SW480 (cell line): ENCODE measurements around the gene APLF.

Experiments
- DNase-seq: peaks from one replicate; pipeline ENCODE4 v3.0.0-alpha.2; 2016; ENCODE audit warnings: low spot score

The APLF gene, protein sequence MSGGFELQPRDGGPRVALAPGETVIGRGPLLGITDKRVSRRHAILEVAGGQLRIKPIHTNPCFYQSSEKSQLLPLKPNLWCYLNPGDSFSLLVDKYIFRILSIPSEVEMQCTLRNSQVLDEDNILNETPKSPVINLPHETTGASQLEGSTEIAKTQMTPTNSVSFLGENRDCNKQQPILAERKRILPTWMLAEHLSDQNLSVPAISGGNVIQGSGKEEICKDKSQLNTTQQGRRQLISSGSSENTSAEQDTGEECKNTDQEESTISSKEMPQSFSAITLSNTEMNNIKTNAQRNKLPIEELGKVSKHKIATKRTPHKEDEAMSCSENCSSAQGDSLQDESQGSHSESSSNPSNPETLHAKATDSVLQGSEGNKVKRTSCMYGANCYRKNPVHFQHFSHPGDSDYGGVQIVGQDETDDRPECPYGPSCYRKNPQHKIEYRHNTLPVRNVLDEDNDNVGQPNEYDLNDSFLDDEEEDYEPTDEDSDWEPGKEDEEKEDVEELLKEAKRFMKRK

DNA sequence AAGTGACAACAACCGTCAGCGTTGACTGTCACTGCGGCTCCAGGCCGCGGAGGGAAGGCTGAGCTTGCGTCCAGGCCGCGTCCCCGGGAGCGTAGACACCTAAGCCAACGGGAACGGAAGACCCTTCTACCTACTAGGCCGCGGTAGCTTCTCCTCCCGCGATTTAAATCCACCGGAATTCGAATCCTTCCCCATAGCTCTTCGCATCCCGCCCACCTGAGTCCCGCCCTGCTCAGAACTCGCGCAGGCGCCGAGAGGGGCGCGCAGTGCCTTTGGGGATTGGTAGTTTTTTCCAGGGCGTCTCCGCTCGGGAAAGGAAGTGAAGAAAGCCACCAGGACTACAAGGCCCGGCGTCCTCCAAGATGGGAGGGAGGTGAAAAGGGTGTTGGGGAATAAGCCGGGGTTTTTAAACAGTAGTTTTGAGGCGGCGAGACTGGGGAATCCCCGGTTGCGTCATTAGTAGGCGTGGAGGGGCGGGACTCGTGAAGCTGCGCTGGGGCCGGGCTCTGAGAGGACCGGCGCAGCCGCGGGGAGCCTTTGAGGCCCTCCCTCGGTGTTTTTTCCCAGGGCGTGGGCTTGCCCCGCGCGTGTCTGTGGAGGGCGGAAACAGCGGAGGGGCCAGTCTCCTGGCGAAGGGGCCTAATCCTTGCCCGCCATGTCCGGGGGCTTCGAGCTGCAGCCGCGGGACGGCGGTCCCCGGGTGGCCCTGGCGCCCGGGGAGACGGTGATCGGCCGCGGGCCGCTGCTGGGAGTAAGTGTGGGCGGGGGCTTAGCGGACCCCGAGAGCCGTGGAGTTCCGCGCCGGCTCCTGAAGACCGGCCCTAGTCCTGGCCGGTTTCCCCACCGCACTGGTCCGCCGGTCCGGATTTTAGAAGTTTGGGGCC lies at the start of gene APLF, which contains the start of gene FBXO48:
Gene APLF (plus strand): TSS at position 509 of the 884 bp plus-strand sequence. CDS start 147 bp downstream, at position 656.
Gene FBXO48 (minus strand): TSS at position 218 of the 884 bp plus-strand sequence. CDS start 2,149 bp downstream, outside the sequence.
- DNase-seq: peak; percentile 100

DNA sequence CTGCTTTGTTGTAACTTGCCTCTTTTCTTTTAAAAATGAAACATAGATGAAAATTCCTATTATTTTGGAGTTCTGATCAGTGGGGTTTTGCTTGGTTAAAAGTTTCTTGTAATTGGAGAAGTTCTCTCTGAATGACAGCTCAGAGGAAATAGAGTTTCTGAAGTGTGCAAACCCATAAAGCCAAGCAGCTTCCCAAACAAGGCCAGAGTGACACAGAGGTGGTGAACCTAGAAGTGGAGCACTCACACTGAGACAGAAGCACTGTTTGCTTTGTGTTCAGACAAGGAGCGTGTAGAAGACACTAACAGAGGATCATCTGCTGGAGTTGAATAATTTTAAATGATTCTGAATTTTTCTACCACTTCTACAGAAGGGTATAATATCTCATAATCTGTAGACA lies 49.5 kb upstream of the APLF start:
- no peak for DNase-seq

DNA sequence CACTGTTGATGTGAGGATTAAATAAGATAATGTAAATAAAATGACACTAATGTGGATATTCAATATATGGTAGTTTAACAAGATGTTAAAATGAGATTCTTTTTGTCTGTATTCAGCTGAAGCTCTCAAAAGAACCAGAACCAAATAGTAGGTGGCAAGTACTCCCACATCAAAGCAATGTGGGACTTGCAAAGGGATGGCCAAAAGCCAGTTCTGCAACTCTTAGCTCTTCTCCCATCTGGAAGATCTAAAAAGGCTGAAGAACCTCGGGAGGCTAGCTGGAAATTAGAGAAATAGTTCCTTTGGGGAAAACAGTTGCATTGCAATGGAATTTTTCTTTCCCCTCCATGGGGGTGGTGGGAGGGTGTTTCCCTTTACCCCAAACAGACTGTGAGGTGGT lies 49.0 kb upstream of the APLF start:
- no peak for DNase-seq

DNA sequence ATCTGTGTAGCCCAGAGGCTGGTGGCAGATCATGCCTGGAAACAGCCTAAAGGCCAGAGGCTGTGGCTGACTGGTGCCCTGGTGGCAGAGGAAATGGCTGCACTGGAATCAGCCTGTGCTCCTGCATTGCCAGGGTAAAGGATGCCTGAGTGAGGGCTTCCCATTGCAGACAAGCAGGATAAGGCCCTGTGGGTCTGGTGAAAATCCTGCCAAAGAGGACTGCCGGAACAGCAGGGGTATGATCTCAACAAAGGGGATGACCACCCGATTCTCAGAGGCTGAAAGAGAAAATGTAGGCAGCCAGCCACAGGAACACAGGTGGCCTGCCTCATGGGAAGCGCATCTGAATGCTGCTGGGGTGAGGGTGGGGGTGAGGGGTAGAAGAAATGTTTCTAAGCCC lies 48.5 kb upstream of the APLF start:
- no peak for DNase-seq

DNA sequence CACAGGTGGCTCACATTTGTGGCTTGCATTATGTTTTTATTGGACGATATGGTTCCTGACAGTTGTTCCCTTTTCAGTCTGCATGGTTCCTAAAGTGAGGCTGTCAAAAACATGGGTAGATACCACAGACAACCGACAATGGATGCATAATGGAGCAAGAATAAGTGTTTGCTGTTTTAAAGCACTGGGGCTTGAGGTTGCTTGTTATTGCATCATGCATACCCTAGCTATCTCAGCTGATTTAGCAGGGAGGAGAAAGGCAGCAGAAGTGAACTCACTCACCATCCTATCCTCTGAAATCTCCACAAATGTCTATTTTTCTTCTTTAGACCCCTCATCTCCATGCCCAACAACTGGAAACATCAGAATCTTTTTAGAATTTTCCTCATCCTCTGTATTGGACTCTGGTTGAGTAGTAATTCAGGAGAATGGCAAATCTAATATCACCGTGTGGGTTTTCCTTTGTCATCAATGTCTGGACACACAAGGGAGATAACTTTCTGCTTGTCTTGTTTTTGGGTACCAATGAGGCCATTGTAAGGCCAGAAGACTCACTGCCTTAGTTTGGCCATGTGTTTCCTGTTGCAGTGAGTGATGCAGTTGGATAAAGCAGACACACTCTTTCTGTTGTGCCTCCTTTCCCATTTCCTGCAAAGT lies 47.0 kb upstream of the APLF start:
- peak; percentile 64 for DNase-seq

DNA sequence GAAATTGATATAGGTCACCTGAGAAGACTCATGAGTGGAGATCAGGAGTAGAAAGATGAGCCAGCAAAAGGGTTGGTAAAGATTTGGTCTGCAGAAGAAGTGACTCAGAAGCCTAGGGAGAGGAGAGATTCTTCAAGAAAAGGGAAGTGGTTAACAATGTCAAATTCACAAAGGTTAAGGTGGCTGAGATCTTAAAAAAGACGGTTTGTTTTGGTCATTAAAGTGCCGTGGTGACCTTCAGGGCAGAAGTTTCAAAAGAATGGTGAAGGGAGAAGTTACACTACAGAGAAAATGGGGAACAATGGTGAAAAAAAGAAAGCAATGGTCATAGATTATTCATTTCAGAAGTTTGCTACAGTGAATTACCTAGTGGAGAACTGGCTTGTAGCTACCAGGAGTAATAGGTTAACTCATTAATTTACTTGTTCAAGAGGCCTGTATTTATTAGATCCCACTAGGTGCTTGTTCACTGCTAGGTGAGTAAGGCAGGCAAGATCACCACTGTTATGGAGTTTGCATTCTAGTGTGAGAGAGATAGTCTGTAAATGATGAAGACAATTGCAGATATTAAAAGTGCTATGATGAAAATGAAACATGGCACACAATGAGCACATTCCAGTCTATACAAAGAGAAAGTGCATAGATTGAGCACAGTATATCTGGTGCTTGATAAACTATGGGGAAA lies 43.3 kb upstream of the APLF start:
- DNase-seq: no peak

DNA sequence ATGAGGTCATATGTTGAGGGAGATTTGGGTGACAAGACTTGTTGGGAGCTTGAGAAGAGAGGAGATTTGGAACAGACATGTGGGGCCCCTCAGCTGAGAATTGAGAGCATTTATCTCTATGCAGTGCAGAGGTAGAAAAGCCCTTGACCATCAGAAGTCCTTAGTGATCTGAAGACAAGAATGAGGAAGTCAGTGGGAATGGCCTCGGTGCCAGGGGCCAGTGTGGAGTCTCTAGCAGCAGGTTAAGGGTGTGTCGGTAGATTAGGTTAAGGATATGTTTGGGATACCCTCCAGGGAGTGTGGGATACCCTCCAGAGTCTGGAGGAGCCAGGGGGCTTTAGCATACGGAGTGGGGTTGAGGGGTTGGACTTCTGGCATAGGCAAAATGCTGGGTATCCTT lies 41.9 kb upstream of the APLF start:
- no peak for DNase-seq

DNA sequence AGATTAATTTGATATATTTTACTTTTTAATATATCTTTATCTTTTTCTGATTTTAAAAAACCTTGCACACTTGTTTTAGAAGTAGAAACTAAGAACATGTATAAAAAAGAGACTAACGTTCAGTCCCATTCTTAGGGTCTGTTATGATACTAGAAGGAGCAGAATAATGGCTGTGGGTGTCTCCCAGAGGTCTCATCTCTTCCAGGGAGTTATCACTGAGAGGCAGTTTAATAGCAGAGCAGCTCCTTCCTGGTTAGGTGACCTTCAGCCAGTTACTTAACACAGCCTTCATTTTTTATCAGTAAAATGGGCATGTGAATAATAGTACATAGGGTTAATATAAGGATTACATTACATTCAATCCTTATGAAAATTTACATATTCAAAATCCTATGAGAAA lies 40.9 kb upstream of the APLF start:
- no peak for DNase-seq

DNA sequence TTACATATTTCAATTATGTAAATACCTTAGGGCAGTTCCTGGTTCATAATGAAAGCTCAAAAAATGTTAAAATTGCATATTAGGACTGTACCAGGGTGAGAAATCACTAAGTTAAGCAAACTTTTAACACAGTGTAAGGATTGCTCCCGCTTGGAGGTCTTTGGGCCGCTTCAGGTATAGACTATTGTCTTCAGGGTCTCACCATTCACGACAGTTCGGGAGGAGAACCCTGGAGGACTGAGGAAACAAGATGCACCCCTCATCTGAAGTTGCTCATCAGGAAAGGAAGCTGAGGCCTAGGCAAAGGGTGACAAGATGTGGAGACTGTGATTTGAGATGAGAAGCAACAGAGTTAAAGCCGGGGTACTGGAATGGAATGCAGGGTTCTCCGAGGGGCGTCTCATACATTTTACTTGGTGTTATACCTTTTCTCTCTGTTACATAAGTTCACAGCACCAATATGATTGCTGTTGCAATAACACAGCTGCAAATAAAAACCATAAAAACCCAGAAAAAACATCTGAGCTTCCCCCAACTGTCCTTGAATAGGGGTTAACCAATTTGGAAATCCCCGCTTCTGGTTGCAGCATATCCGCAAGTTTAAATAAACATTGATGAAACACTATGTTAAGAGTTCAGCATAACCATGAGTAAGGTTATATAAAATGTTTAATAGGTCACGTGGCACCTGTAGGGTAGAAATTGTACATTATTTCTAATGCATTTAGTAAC lies 40.4 kb upstream of the APLF start:
- DNase-seq: no peak

DNA sequence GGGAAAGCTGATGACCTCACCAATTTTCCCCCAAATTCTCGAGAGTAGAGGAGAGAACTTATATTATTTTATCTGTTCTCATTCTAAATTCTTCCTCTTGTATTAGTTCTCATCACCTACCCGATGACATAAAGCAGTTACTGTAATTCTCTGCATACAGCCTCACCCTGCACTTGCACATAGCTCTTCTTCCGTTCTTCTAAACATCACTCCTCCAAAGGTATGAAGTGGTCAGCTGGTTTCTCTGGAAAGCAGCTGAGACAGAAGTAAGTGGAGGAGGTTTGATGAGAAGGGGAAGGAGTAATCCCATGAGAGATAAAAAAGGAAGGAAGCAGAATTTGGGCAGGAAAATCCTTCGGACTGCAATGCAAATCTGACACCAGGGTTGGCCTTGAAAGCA lies 39.3 kb upstream of the APLF start:
- DNase-seq: no peak

DNA sequence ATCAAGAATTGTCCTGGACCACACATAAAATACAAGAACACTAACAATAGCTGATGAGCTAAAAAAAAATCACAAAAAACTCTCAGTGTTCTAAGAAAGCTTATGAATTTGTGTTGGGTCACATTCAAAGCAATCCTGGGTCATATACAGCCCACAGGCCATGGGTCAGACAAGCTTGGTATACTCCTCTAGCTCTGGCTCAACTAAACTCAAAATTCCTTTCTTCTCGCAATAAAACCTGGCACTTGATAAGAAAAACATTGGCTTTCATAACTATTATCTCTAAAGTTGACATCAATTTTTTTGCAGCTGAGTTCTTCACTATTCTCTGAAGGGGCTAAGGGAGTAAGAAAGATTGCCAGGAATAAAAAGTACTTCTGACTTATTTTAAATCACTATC lies 38.6 kb upstream of the APLF start:
- DNase-seq: no peak

DNA sequence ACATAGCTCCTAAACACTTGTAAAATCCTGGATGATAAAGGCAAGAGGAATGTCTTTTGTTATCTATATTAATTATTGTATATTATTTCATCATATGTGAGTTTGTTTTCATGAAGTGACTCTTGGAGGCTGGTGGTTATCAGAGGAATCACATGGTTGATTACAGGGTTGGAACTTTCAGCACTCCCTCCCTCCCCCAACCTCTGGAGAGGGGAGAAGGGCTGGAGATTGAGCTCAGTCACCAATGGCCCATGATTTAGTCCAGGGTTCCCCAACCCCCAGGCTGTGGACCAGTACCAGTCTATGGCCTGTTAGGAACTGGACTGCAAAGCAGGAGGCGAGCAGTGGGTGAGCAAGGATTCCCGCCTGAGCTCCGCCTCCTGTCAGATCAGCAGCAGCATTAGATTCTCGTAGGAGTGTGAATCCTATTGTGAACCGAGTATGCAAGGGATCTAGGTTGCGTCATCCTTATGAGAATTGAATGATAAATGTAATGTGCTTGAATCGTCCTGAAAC lies 38.0 kb upstream of the APLF start:
- no peak for DNase-seq

DNA sequence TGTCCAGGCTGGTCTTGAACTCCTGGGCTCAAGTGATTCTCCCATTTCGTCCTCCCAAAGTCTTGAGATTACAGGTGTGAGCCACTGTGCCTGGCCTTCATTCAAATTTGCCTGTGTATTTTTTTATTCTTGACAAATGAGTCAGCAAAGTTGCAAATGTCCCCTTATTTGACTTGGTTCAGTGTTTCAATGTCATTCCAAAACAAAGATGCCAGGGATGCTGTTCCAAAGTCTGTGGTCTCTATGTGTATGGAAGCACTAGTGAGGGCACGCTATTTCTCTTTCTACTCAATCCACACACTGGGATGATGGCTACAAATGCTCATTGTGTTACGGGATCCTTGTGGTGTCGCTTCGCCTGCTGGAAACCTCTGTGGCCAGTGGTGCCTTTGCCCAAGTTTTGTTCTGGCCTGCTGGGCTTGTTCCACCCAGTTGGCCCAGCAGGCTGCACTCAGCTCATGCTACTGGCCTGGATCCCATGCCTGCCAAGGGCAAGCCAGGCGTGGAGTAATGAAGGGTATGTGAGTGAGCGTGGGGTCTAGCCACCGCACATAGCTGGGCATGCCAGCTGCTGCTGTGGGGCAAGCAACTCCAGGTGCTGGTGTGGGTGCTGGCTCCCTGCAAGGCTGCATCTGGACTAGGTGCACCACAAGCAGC lies 35.9 kb upstream of the APLF start:
- no peak for DNase-seq

DNA sequence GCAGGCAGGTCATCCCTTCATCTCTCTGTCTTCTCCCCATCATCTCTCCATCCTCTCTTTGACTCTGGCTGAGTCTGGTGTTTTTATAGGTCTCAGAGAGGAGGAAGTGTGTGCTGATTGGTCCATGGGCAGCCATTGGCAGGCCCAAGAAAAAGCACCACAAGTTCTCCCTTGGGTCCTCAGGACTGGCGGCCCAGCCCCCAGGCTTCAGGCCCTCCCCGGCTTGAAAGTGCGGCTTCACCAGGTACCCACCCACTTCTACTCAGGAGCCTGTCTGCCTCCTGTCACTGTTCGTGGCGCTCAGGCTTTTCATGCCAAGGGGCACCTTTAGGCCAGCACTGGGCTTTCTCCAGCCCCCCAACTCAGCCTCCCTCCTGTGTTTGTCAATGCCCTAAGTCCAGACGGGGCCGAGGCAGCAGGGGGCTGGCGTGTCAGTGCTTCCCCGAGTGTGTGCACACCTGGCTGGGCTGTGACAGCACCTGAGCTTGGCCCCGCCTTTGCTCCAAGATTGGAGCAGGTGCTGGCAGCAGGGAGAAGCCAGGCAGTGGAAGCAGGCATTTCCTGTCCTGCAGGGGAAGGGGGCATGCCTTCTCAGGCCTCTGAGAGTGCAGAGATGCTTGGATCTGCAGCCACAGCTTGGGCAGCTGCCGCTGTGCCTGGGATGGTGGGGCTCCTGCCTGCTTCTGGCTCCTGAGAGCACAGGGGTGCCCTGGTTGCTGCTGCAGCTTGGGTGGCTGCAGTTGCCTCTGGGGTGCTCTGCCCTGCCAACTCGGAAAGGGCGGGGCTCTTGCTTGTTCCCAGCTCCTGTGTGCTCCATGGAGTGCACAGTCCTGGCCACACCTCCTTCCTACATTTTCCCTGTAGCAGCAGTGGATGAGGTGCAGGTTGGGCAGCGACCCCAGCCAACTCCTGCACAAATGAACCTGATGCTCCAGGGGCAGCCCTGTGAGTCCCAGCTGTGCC lies 34.4 kb upstream of the APLF start:
- DNase-seq: no peak

DNA sequence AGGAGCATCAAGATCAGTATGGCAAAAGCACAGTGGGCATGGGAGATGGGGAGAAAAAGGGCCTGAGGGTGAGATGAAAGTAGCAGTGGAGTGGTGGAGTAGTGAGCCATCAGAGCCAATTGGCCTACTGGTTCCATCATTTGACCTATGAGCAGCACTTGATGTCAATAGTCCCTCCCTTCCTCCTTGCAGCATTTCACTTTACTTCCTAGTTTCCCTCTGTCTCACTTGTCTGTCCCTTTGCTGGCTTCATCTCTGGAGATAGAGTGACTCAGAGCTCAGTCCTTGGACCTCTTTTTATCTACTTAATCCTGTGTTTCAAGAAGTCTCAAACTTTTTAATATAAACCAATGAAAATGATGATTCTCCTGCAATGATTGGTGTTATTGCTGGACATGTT lies 32.4 kb upstream of the APLF start:
- DNase-seq: peak; percentile 7

DNA sequence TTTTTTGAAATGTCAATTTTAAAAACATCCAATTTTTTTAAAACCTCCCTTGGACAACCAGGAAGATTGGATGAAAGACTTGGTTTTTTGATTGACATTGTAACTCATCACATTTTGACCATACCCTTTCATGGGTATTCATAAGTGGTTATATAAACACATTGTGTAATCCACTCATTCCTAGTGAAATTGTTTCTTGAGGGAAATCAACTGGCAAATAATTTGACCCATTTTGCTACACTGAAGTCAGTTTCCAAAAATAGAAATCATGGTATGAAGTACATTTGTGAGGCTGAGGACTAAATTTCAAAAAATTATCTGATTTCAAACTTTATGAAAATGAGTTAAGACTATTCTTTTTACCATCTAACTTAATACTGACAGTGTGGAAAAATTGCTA lies 31.8 kb upstream of the APLF start:
- DNase-seq: no peak

DNA sequence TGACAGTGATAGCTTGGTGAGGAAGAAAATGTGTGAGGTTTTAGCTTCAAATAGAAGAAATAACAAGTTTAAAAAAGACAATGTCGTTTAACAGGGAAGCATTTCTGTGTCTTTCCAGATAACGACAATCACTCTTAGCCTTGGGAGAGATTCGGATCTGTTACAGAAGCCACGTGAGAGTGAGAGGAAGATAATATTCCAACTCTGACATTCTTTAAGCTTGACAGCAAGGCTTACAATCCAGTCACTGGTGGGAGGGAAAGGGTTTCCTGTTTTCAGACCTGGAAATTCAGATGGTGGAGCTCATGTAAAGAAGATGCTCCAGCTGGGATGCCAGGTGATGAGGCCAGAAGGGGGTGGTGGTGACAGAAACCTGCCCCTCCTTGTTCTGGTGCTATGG lies 31.1 kb upstream of the APLF start:
- no peak for DNase-seq

DNA sequence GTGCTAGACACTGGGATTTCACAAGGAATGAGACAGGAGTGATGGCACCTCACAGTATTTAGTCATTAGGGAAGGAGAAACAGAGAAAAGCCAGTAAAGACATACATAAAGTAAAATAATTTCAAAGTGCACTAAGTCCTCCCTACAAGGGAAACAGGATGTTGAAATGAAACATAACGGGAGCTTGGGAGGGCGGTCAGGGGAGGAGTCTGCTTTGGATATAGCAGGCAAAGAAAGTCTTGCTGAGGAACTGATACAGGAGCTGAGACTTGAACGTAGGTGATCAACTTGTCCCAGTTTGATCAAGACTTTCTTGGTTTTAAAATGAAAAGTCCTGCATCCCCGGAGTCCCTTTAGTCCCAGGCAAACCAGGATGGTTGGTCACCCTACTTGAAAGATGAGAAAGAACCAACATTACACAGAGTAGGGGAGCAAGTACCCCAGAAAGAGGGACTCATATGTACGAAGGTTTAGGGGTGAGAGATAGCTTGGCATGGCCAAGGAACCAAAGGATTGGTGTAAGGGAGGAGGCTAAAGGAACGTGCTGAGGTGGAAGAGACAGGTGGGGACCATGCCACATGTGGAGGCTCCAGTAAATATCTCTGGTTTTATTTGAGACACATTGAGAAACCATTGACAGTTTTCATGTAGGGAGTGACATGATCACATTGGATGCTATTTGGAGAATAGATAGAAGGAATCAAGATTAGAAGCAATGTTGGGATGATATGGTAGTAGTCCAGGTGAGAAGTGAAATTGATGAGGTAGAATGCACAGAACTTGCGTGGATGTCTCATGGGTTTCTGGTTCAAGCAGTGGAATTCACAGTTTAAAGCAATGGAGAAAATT lies 28.7 kb upstream of the APLF start:
- no peak for DNase-seq
